ENCODE measurements around the gene PRPF18. TPM values are rescaled to one million over a fixed set of nuclear protein-coding genes. Genes with fewer than 3 reads are reported as not detected.

The PRPF18 gene
- total and polyA plus RNA-seq, 2 donors (not counting 1 experiment from before 2014, with no cell fraction given): 12.2 to 28.9 TPM

DNA sequence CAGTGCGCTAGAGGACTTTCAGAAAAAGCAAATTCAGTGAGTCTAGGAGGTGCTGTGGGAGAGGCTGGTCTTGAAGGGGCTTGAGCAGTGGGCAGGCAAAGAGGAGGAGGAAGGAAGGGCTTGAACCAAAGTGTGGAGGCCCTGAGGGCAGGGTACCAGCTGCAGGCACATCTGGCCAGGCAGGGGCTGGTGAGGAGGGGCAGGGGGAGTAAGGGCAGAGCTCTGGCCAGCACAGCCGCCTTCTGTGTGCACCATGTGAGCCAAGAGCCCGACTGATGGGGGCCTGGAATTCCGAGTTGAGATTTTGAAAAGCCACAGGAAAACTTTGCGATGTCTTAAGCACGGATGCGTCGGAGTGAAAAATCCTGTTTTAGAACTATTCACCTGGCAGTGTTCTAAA is 74.5 kb downstream of the PRPF18 start:
- no peaks in the 10 kb centered on the region for H3K9me3 Mint-ChIP-seq (ENCODE audit: insufficient read depth)
- H3K4me3 Mint-ChIP-seq: no peak overlapping the region
- no peaks in the 10 kb centered on the region for H3K27me3 Mint-ChIP-seq
- peaks cover 7 to 16% of the 10 kb centered on the region in 2 donors for H3K4me1 ChIP-seq (ENCODE audit: control insufficient read depth in 2 of 2, insufficient read depth in 2 of 2, low read length in 2 of 2)
- H3K27ac ChIP-seq (ENCODE audit: low read length in 2 of 2): no peak overlapping the region
- no peak overlapping the region for H3K4me3 ChIP-seq (ENCODE audit: control extremely low read depth in 1 of 5, extremely low read depth in 1 of 5, insufficient read depth in 1 of 5, low read depth in 2 of 5, low read length in 4 of 5)
- peaks cover 0 to 7% (median 0%) of the 10 kb centered on the region in 4 experiments for H3K27me3 ChIP-seq (replicated peaks in 1 of 4; ENCODE audit: control extremely low read depth in 1 of 4, control insufficient read depth in 3 of 4, insufficient read depth in 4 of 4, low read length in 3 of 4)
- no peaks in the 10 kb centered on the region for H4K20me1 ChIP-seq (ENCODE audit: control insufficient read depth, insufficient read depth, low read length, poor library complexity, severe bottlenecking)
- DNase-seq (no peak), ATAC-seq (ENCODE audit: low read depth) (no peak)
- CTCF ChIA-PET: interaction anchor here (0.9 to 2.8 kb wide), 3 partner anchors 115 to 526 kb away, joined by 3 to 39 read pairs (median 3); no protein-coding TSS in a partner anchor
- no peak overlapping the region for H2AFZ ChIP-seq (ENCODE audit: insufficient read depth, low read depth, low read length, poor library complexity, severe bottlenecking)
- POLR2A ChIA-PET: no interaction called here
- WGBS (ENCODE audit: insufficient coverage): 84% methylated on average over 8 of the region's 8 CpGs
- H3K36me3 ChIP-seq (replicated peaks in 1 of 2; ENCODE audit: control extremely low read depth in 1 of 2, control insufficient read depth in 1 of 2, extremely low read depth in 1 of 2, insufficient read depth in 2 of 2, low read length in 1 of 2): no peaks in the 10 kb centered on the region
- H3K9ac ChIP-seq (ENCODE audit: low read length): no peak overlapping the region
- TF ChIP-seq CTCF (IDR thresholded peaks at IDR 0.05) (no peak), EZH2 (IDR thresholded peaks at IDR 0.05; ENCODE audit: borderline replicate concordance, insufficient read depth, low read depth, low read length, poor library complexity, severe bottlenecking) (no peak)
- H3K27ac Mint-ChIP-seq: no peak overlapping the region
- H3K4me1 Mint-ChIP-seq: peaks cover 9% of the 10 kb centered on the region
- intact Hi-C loops (cut with micrococcal nuclease): no loop called here
- no peaks in the 10 kb centered on the region for H3K79me2 ChIP-seq (ENCODE audit: control insufficient read depth, insufficient read depth, low read length)
- H3K4me2 ChIP-seq (replicated peaks; ENCODE audit: low read depth, low read length, poor library complexity, severe bottlenecking): no peak overlapping the region
- H3K9me3 ChIP-seq (ENCODE audit: control extremely low read depth in 1 of 3, control insufficient read depth in 2 of 3, insufficient read depth in 1 of 3, low read length in 2 of 3): no peaks in the 10 kb centered on the region

DNA sequence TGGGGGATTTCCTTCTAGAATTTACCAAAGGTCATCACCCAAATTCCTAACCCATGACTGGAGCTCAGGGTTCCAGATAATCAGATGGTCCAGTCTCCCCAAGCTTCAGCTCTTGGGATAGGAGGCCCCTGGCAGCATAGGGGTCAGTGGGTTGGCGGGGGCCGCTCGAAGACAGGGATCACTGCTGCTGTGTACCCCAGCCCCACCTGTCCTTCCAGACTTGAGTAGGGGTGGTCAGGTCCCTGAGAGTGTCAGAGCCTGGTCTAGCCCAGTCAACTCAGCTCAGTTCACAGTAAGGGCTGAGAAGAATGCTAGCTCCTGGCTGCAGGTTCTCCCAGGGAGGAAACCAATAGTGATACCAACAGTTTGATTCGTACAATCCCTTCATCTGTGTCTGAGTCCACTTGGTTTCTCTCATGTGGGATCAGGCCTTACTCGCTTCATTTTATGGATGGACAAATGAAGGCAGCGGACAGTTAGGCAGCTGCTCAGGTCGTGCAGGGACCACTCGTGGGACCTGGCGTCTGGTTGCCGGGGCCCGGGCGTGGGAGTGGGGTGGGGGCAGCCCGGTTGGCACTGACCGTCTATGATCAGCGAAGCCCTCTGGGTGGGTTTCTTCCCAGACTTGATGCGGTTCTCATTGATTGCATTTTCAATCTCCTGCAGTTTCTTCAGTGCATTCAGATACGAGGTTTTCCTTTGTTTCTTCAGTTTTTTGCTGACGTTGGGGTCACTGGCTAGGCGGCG is 78.9 kb downstream of the PRPF18 start:
- Histone ChIP-seq H3K4me2 (replicated peaks; ENCODE audit: low read depth, low read length, poor library complexity, severe bottlenecking) (no peak overlapping the region), H3K27me3 (replicated peaks in 1 of 4; ENCODE audit: control extremely low read depth in 1 of 4, control insufficient read depth in 3 of 4, insufficient read depth in 4 of 4, low read length in 3 of 4) (no peaks in the 10 kb centered on the region), H3K79me2 (ENCODE audit: control insufficient read depth, insufficient read depth, low read length) (no peaks in the 10 kb centered on the region), H3K9ac (ENCODE audit: low read length) (no peak overlapping the region), H3K9me3 (ENCODE audit: control extremely low read depth in 1 of 3, control insufficient read depth in 2 of 3, insufficient read depth in 1 of 3, low read length in 2 of 3) (no peaks in the 10 kb centered on the region), H4K20me1 (ENCODE audit: control insufficient read depth, insufficient read depth, low read length, poor library complexity, severe bottlenecking) (no peaks in the 10 kb centered on the region), H3K4me3 (ENCODE audit: control extremely low read depth in 1 of 5, extremely low read depth in 1 of 5, insufficient read depth in 1 of 5, low read depth in 2 of 5, low read length in 4 of 5) (no peak overlapping the region), H3K4me1 (ENCODE audit: control insufficient read depth in 2 of 2, insufficient read depth in 2 of 2, low read length in 2 of 2) (no peaks in the 10 kb centered on the region), H2AFZ (ENCODE audit: insufficient read depth, low read depth, low read length, poor library complexity, severe bottlenecking) (no peak overlapping the region), H3K27ac (ENCODE audit: low read length in 2 of 2) (no peak overlapping the region), H3K36me3 (replicated peaks in 1 of 2; ENCODE audit: control extremely low read depth in 1 of 2, control insufficient read depth in 1 of 2, extremely low read depth in 1 of 2, insufficient read depth in 2 of 2, low read length in 1 of 2) (no peaks in the 10 kb centered on the region)
- Mint-ChIP-seq H3K9me3 (ENCODE audit: insufficient read depth) (no peaks in the 10 kb centered on the region), H3K27me3 (no peaks in the 10 kb centered on the region), H3K4me1 (no peaks in the 10 kb centered on the region), H3K4me3 (no peak overlapping the region), H3K27ac (no peak overlapping the region)
- intact Hi-C loops (cut with micrococcal nuclease): no loop called here
- WGBS (ENCODE audit: insufficient coverage): 99% methylated on average over 17 of the region's 20 CpGs
- ChIA-PET CTCF (interaction anchor here (1.6 kb wide), 1 partner anchor 117 kb away, joined by 4 read pairs; no protein-coding TSS in a partner anchor), POLR2A (no interaction called here)
- DNase-seq: no peak
- TF ChIP-seq CTCF (IDR thresholded peaks at IDR 0.05) (no peak), EZH2 (IDR thresholded peaks at IDR 0.05; ENCODE audit: borderline replicate concordance, insufficient read depth, low read depth, low read length, poor library complexity, severe bottlenecking) (no peak)
- ATAC-seq (ENCODE audit: low read depth): no peak
